Testis (tissue), 3 donors: ENCODE results near the gene PTPRD. TPM values are rescaled to one million over a fixed set of nuclear protein-coding genes. Genes with fewer than 3 reads are reported as not detected.
A peak's percentile ranks its signal among the peaks of the same experiment; 100 is the strongest.
"Not testable (repeated sequence)": the region's sequence is repeated elsewhere in the genome, so short reads cannot be mapped to it uniquely, and the experiment has no call there.

Experiments
- DNase-seq: peaks from one replicate; pipeline ENCODE4 v3.0.0-alpha.2; 2019
- H3K27ac ChIP-seq, 2 donors: fragments of 200-600 bp; sonication (generic); one replicate each; pipeline ENCODE4 v1.5.1; 2019
- H3K27me3 ChIP-seq: fragments of 200-600 bp; sonication (generic); one replicate; pipeline ENCODE4 v1.5.1; 2019
- H3K36me3 ChIP-seq: fragments of 200-600 bp; sonication (generic); one replicate; pipeline ENCODE4 v1.5.1; 2017; ENCODE audit warnings: low read depth; ENCODE audit errors: missing control alignments
- H3K4me1 ChIP-seq: fragments of 200-600 bp; sonication (generic); one replicate; pipeline ENCODE4 v1.5.1; 2019
- H3K4me3 ChIP-seq, 2 donors: fragments of 200-600 bp; sonication (generic); one replicate each; pipeline ENCODE4 v1.5.1; 2017 to 2019
- H3K9me3 ChIP-seq: fragments of 200-600 bp; sonication (generic); one replicate; pipeline ENCODE4 v1.5.1; 2017
- CTCF ChIP-seq, 3 experiments: fragments of 450-650 bp in 2 of 3; fragments of 200-600 bp in 1 of 3; sonication (generic) in 1 of 3; IDR thresholded peaks; one replicate each; pipeline ENCODE4 v1.5.1; 2016 to 2019; ENCODE audit warnings: antibody characterized with exemption in 3 of 3, mild to moderate bottlenecking in 2 of 3, moderate library complexity in 1 of 3
- POLR2A ChIP-seq: fragments of 450-650 bp; IDR thresholded peaks from one replicate; pipeline ENCODE4 v1.6.1; 2017; ENCODE audit warnings: antibody characterized with exemption, mild to moderate bottlenecking, moderate library complexity
- WGBS, 2 donors: methylation state at CpG; one replicate each; pipeline ENCODE4 v1.1.5; 2018; 5-methylcytosine and 5-hydroxymethylcytosine counted together
- intact Hi-C: fragments of 100-400 bp; cut with DNase I; formaldehyde crosslinking; loops from one replicate; pipeline ENCODE4 v1.15.1; 2023; ENCODE audit warnings: low total_unique reads
- polyA plus RNA-seq: library from polyadenylated mRNA; stranded (reverse); fragments of 350-450 nt; fragmentation: Illumina TruSeq; extraction: RNeasy Lipid Tissue Mini Kit (QIAGEN cat#74804); gene quantifications from one replicate; pipeline ENCODE4 v1.2.3, GENCODE V29; 2014; ENCODE audit warnings: low read depth, low replicate concordance; ENCODE audit not compliant: insufficient read depth
- total RNA-seq, 2 donors: library from RNA; depleted of rRNA; stranded (reverse); fragments of >200 nt; gene quantifications; one replicate each; pipeline ENCODE4 v1.2.3, GENCODE V29; 2016

Gene PTPRD
- total and polyA plus RNA-seq, 3 donors from 2014 or later = 15.4 to 33.6 (median 32.5) TPM

- Histone ChIP-seq H3K4me3 (no peak overlapping the region), H3K27me3 (no peaks in the 10 kb centered on the region), H3K9me3 (no peaks in the 10 kb centered on the region), H3K36me3 (no peaks in the 10 kb centered on the region), H3K4me1 (no peaks in the 10 kb centered on the region), H3K27ac (no peak overlapping the region)
- DNase-seq = peak; percentile 76
- TF ChIP-seq POLR2A (no peak), CTCF (IDR thresholded peaks at IDR 0.05) (peak; percentile 45 to 85 (median 64))
- intact Hi-C loops = no loop called here
- 23 to 26% methylated on average over 5 of the region's 5 CpGs for WGBS, 2 donors
These were observed 669.9 kb downstream of the PTPRD start for GRCh38 chr9:9942764-9943424.

- no peak for DNase-seq
- H3K36me3 ChIP-seq = no peaks in the 10 kb centered on the region
- no peaks in the 10 kb centered on the region for H3K4me1 ChIP-seq
- TF ChIP-seq POLR2A = no peak
- no peak for TF ChIP-seq CTCF (IDR thresholded peaks at IDR 0.05)
- no peaks in the 10 kb centered on the region for H3K27me3 ChIP-seq
- no peak overlapping the region for H3K27ac ChIP-seq
- 96 to 98% methylated on average over 4 of the region's 4 CpGs for WGBS, 2 donors
- no peaks in the 10 kb centered on the region for H3K9me3 ChIP-seq
- H3K4me3 ChIP-seq = no peak overlapping the region
- intact Hi-C loops = no loop called here
These were observed 674.4 kb downstream of the PTPRD start for GRCh38 chr9:9938432-9938831.

GRCh38 chr9:9931464-9931863, 681.3 kb downstream of the PTPRD start:
- H3K4me1 ChIP-seq, intact Hi-C loops, H3K9me3 ChIP-seq, H3K27ac ChIP-seq, DNase-seq, H3K36me3 ChIP-seq, H3K4me3 ChIP-seq, H3K27me3 ChIP-seq: not testable (repeated sequence)
- WGBS, 2 donors = 79 to 93% methylated on average over 16 of the region's 16 CpGs

- Histone ChIP-seq H3K4me3 (no peak overlapping the region), H3K36me3 (no peaks in the 10 kb centered on the region), H3K27me3 (no peaks in the 10 kb centered on the region), H3K9me3 (no peaks in the 10 kb centered on the region), H3K4me1 (no peaks in the 10 kb centered on the region), H3K27ac (no peak overlapping the region)
- DNase-seq = no peak
- WGBS, 2 donors = 75 to 84% methylated on average over 3 of the region's 3 CpGs
- TF ChIP-seq CTCF (IDR thresholded peaks at IDR 0.05) (no peak), POLR2A (no peak)
- intact Hi-C loops = no loop called here
These were observed 688.4 kb downstream of the PTPRD start for GRCh38 chr9:9924376-9924775.

GRCh38 chr9:9921805-9922204, 691.0 kb downstream of the PTPRD start:
- Histone ChIP-seq H3K27me3 (no peaks in the 10 kb centered on the region), H3K4me3 (no peak overlapping the region), H3K4me1 (no peaks in the 10 kb centered on the region), H3K9me3 (no peaks in the 10 kb centered on the region), H3K27ac (no peak overlapping the region), H3K36me3 (no peaks in the 10 kb centered on the region)
- no peak for DNase-seq
- intact Hi-C loops = no loop called here
- no peak for TF ChIP-seq POLR2A
- TF ChIP-seq CTCF (IDR thresholded peaks at IDR 0.05) = no peak
- 39 to 59% methylated on average over 2 of the region's 2 CpGs for WGBS, 2 donors
